Suppressor macrophage (primary cell): ENCODE data around the gene POT1.

Experiments
- DNase-seq, 4 experiments: peaks; one replicate each; pipeline ENCODE4 v3.0.0-alpha.2; 2020 to 2022

The POT1 gene

GRCh38 chr7:124908259-124908658, 21.4 kb downstream of the POT1 start:
- no peak for DNase-seq

DNA sequence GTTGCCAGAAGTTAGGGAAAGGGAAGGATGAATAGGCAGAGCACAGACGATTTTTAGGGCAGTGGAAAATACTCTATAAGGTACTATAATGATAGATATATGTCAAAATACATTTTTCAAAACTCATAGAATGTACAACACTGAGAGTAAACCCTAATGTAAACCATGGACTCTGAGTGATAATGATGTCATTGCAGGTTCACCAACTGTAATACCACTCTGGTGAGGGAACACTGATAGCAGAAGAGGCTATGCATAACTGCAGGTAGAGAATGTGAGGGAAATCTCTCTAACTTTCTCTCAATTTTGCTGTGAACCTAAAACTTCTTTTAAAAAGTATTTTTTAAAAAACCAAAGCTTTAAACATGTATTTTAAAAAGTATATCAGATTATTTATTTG, 22.1 kb downstream of the POT1 start:
- no peak for DNase-seq

DNA sequence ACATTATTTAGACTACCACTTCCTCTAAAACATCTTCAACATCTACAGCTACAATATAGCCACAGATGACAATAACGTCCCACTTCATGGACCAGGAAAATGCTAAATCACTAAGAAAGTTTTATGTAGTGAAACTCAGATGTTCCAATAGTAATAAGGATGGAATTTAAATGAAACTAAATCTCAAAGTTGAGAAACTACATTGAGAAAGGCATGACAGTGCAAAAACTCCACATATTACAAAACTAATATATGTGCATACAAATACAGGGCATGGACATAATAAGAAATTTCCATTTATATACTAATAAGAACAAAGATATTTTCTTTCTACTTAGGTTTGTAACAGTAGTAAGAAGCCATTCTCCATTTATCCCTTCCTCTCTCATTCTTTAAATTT, 31.1 kb downstream of the POT1 start:
- DNase-seq, result no peak

- DNase-seq, result no peak
Observed at GRCh38 chr7:124896001-124896400, 33.6 kb downstream of the POT1 start.

- peak in 2 of 4 experiments; percentile 10 to 16 for DNase-seq
Observed at GRCh38 chr7:124893140-124893827, 36.3 kb downstream of the POT1 start.

DNA sequence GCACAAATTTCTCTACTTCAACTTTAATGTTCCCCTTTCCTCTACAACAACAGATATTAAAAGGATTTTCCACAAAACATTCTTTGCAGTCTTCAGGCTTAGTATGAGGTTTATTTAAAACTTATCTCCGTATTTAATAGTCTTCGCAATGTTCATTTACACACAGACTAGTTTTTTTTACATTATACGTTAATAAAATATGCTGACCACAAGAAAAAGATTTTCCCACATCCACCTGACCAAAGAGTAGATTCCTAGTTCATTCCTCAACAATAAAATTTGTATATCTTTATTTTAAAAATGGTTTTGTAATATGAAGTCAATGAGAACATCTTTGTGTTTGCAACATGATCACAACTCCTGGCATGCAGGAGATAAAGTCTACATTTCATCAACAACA, 42.4 kb downstream of the POT1 start:
- DNase-seq, result no peak

- no peak for DNase-seq
Observed at GRCh38 chr7:124881981-124882380, 47.6 kb downstream of the POT1 start.

- DNase-seq, result no peak
Observed at GRCh38 chr7:124879771-124880170, 49.9 kb downstream of the POT1 start.

GRCh38 chr7:124879103-124879502, 50.5 kb downstream of the POT1 start:
- no peak for DNase-seq

GRCh38 chr7:124874644-124875163, 54.9 kb downstream of the POT1 start:
- DNase-seq, result no peak

GRCh38 chr7:124857672-124858235, 71.9 kb downstream of the POT1 start:
- DNase-seq, result no peak

DNA sequence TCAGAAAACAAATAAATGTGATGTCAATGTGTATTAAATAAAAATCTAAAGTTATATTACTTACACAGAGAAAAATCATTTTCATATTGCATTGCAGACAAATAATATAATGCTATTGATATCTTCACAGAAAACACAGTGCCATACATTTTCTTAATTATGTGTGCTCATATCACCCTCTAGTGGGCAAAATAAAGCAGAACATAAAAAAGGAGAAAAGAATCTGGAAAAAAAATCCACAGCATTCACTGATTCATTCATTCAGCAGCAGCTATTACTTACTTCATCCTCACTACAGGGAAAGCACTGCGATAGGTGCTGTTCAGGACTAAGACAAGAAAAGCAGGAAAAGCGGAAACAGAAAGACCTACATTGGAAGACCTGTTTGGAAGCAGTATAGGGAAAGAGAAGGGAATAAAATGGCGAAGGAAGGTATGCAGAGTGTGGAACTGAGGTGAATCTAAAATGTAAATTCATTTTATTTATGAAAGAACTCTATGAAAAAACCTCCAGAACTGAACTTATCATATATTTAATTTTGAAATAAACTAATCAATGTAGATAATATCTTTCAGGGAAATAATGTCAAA, 73.2 kb downstream of the POT1 start:
- peak in 3 of 4 experiments; percentile 12 to 61 (median 54) for DNase-seq

DNA sequence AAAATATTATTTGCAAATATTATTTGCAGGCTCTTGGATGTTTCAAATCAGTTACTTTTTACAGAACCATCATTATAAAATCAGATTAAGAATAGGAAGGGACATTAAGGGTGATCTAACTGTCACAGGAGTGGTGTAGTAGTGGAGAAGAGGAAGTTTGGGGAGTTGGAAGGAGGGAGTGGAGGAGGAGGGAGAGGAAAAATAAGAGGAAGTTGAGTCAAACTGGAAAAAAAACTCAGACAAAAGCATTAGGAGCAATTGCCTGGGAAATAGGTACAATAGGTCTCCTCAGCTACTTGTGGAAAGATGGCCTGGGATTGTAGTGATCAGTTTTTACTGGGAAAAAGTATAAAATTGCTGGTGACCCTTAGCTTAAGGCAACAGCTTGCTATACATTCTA, 86.3 kb downstream of the POT1 start:
- peak; percentile 23 to 67 (median 47) for DNase-seq

DNA sequence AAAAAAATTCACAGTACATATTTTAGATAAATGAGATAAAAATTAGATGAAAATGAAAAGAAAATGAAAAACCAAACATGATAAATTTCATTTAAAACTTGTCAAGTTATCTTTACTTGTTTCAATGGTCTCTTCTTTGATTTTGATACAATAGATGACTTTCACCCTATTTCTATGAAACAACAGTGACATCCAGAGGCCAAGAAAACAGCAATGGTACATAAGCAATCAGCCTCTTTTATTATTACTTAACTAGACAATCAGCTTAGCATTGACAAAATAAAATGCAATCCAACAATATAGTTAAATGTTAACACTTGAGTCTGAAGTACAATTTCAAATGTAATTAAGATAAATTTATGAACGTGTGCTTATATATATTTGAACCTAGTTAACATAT, 89.2 kb downstream of the POT1 start:
- DNase-seq, result no peak

- no peak for DNase-seq
Observed at GRCh38 chr7:124839687-124840086, 89.9 kb downstream of the POT1 start.

DNA sequence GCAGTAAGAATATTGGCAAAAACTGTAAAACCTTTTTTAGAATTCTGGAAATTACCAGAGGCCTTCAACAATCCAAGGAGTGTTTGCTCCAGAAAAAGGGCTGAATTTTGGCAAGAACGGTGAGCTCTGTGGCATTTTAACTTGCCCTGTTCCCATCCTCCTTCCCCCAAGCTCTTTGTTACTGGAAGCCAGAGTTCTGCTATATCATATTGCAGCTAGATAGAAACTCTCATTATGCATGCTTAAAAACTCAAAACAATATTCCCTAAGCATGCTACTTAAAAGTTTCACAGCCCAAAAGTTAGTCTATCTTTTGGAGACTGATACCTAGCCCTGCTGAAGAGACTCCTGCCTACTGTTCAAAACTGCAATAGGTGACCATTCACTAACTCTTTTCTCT, 93.5 kb downstream of the POT1 start:
- DNase-seq, result no peak

DNA sequence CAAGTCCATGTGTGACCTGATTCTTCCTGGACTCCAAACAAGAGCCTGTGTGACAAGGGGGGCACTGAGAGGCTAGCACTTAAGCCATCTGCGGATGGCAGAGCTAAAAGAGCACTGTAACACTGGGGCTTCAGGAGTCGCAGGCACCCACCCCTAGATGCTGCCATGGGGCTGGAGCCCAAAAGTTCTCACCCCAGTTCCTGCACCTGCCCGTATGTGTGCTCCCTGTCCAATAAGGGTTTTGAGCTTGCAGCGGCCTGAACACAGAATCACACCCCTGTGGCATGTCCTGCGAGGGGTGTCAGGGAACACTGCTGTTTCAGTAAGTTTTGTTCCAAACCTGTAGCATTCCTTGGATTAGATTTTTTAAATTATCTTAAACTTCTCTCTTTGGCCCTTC, 110.8 kb downstream of the POT1 start:
- no peak for DNase-seq

DNA sequence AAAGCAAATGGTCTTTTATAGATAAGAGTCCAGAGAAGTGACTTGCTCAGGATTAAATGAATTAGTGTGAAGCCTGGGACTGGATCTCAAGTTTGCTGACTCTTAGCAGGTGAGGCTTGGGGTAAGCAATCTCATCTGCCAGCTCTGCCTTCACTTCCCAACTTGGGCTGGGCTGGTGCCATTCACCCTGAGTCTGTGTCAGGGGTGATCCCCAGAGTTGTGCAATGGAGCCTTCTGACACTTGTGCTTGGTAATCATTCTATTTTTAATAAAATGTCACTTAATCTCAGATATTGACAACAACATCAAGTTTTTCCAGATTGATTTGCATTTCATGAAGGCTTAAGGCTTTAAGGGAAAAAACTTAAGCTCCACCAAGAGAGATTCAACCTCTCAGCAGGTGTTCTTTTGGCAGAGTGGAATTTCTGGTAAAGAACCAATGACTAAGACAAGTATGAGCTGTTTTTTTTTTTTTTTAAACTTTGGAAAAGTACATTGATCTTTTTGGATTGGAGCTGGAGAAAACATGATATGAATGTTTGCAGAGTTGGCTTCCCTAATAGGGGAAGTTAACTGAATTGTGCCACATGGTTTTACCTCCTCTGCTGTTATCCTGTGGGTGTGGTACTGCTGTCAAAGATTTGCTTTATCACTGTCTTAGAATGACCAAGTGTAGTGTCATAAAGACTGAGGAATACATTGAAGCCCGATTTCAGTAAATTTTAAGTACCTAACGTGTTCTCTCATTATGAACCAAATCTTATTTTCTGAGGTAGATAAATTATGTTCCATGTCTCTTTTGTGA, 115.4 kb downstream of the POT1 start:
- peak; percentile 5 to 35 (median 27) for DNase-seq

DNA sequence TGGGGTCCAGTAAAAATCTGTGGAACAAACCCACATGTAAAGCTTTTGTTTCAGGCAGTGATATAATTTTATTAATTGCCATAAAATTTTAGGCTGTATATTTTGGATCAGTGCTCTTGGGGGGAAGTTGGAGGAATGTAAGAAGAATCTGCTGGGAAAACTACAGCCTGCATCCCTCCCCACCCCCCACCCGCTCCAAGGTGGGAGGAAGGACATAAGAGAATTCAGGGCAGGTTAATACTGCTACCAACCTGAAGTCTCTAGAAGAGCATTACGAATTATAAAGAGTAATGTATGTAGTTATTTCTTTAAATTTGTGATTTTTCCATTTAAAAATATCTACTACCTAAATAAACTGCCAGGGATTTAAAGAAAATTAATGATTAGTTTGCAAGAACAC, 116.9 kb downstream of the POT1 start:
- DNase-seq, result no peak

GRCh38 chr7:124811341-124811740, 118.3 kb downstream of the POT1 start:
- DNase-seq, result no peak

GRCh38 chr7:124810605-124811004, 119.0 kb downstream of the POT1 start:
- no peak for DNase-seq

GRCh38 chr7:124808206-124808605, 121.4 kb downstream of the POT1 start:
- DNase-seq, result no peak

DNA sequence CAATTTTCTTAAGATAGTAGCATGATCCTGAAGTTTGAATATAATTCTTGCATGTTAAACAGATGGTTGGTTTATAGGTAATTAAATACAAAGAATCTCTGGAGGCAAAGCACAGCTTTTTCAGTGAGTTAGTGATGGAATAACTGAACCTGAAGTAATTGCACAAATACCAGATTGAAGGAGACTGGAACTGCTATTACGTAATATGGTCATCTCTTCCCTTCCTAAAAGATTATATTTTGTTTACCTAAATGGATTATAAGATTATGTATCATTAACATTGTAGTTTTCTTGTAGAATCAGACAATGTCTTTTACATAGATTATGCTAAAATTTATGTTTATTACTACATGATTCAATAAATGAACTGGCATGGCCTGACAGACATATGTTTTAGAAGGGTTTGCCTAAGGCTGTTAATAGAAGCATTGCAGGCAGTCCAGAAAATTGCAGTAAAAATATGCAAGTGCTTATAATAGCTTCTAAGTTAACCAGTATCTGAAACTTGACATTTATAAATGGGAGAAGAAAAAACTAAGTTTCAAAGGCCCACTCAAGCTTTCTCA, 128.2 kb downstream of the POT1 start:
- no peak for DNase-seq
